ENCODE data around the gene SNX9. TPM values are rescaled to one million over a fixed set of nuclear protein-coding genes. Genes with fewer than 3 reads are reported as not detected.
"Not testable (repeated sequence)": the region's sequence is repeated elsewhere in the genome, so short reads cannot be mapped to it uniquely, and the experiment has no call there.

The SNX9 gene
- total RNA-seq, 1 donor from 2014 or later = 65.0 TPM

GRCh38 chr6:157792671-157793070 is 30.4 kb upstream of the SNX9 start:
- Mint-ChIP-seq H3K27ac (ENCODE audit: unreplicated experiment) (no peak overlapping the region), H3K36me3 (ENCODE audit: unreplicated experiment) (no peaks in the 10 kb centered on the region), H3K27me3 (ENCODE audit: unreplicated experiment) (no peaks in the 10 kb centered on the region), H3K4me3 (ENCODE audit: unreplicated experiment) (no peak overlapping the region), H3K9me3 (ENCODE audit: unreplicated experiment) (no peaks in the 10 kb centered on the region), H3K4me1 (ENCODE audit: unreplicated experiment) (no peaks in the 10 kb centered on the region)
- no peak for TF ChIP-seq CTCF (IDR thresholded peaks at IDR 0.05)
- DNase-seq (ENCODE audit: extremely low spot score, unreplicated experiment) = no peak

GRCh38 chr6:157794012-157794411 is 29.0 kb upstream of the SNX9 start:
- H3K27me3 Mint-ChIP-seq (ENCODE audit: unreplicated experiment); H3K27ac Mint-ChIP-seq (ENCODE audit: unreplicated experiment); H3K36me3 Mint-ChIP-seq (ENCODE audit: unreplicated experiment); H3K9me3 Mint-ChIP-seq (ENCODE audit: unreplicated experiment); DNase-seq (ENCODE audit: extremely low spot score, unreplicated experiment); H3K4me3 Mint-ChIP-seq (ENCODE audit: unreplicated experiment); H3K4me1 Mint-ChIP-seq (ENCODE audit: unreplicated experiment): not testable (repeated sequence)

- Mint-ChIP-seq H3K27me3 (ENCODE audit: unreplicated experiment) (no peaks in the 10 kb centered on the region), H3K36me3 (ENCODE audit: unreplicated experiment) (no peaks in the 10 kb centered on the region), H3K9me3 (ENCODE audit: unreplicated experiment) (no peaks in the 10 kb centered on the region), H3K4me3 (ENCODE audit: unreplicated experiment) (no peak overlapping the region), H3K4me1 (ENCODE audit: unreplicated experiment) (peaks cover 1% of the 10 kb centered on the region), H3K27ac (ENCODE audit: unreplicated experiment) (no peak overlapping the region)
- no peak for DNase-seq (ENCODE audit: extremely low spot score, unreplicated experiment)
- TF ChIP-seq CTCF (IDR thresholded peaks at IDR 0.05) = no peak
Measured at GRCh38 chr6:157795841-157796240, 27.2 kb upstream of the SNX9 start.

- Mint-ChIP-seq H3K9me3 (ENCODE audit: unreplicated experiment) (no peaks in the 10 kb centered on the region), H3K36me3 (ENCODE audit: unreplicated experiment) (no peaks in the 10 kb centered on the region), H3K4me1 (ENCODE audit: unreplicated experiment) (peaks cover 16% of the 10 kb centered on the region), H3K27ac (ENCODE audit: unreplicated experiment) (no peak overlapping the region), H3K4me3 (ENCODE audit: unreplicated experiment) (no peak overlapping the region), H3K27me3 (ENCODE audit: unreplicated experiment) (no peaks in the 10 kb centered on the region)
- no peak for TF ChIP-seq CTCF (IDR thresholded peaks at IDR 0.05)
- no peak for DNase-seq (ENCODE audit: extremely low spot score, unreplicated experiment)
Measured at GRCh38 chr6:157798851-157799250, 24.2 kb upstream of the SNX9 start.

- not testable (repeated sequence) for H3K9me3 Mint-ChIP-seq (ENCODE audit: unreplicated experiment); DNase-seq (ENCODE audit: extremely low spot score, unreplicated experiment); H3K27ac Mint-ChIP-seq (ENCODE audit: unreplicated experiment); H3K36me3 Mint-ChIP-seq (ENCODE audit: unreplicated experiment); H3K4me3 Mint-ChIP-seq (ENCODE audit: unreplicated experiment); H3K27me3 Mint-ChIP-seq (ENCODE audit: unreplicated experiment)
- H3K4me1 Mint-ChIP-seq (ENCODE audit: unreplicated experiment) = peaks cover 21% of the 10 kb centered on the region
Measured at GRCh38 chr6:157799561-157799960, 23.5 kb upstream of the SNX9 start.

GRCh38 chr6:157800420-157801237 is 22.4 kb upstream of the SNX9 start:
- no peak for TF ChIP-seq CTCF (IDR thresholded peaks at IDR 0.05)
- H3K4me3 Mint-ChIP-seq (ENCODE audit: unreplicated experiment) = no peak overlapping the region
- no peaks in the 10 kb centered on the region for H3K36me3 Mint-ChIP-seq (ENCODE audit: unreplicated experiment)
- no peaks in the 10 kb centered on the region for H3K27me3 Mint-ChIP-seq (ENCODE audit: unreplicated experiment)
- peaks cover 21% of the 10 kb centered on the region for H3K4me1 Mint-ChIP-seq (ENCODE audit: unreplicated experiment)
- no peak overlapping the region for H3K27ac Mint-ChIP-seq (ENCODE audit: unreplicated experiment)
- H3K9me3 Mint-ChIP-seq (ENCODE audit: unreplicated experiment) = no peaks in the 10 kb centered on the region
- DNase-seq (ENCODE audit: extremely low spot score, unreplicated experiment) = no peak
